CD4-positive, alpha-beta T cell treated with Interleukin-12 subunit alpha and Interleukin-12 subunit beta, for 1 hour (primary cell): ENCODE data around the gene APOBEC3A.
"Not testable (repeated sequence)": the region's sequence is repeated elsewhere in the genome, so short reads cannot be mapped to it uniquely, and the experiment has no call there.

ENCODE experiments used
- DNase-seq: peaks from one replicate; pipeline ENCODE4 v3.0.0-alpha.2; 2020

Gene APOBEC3A

DNA sequence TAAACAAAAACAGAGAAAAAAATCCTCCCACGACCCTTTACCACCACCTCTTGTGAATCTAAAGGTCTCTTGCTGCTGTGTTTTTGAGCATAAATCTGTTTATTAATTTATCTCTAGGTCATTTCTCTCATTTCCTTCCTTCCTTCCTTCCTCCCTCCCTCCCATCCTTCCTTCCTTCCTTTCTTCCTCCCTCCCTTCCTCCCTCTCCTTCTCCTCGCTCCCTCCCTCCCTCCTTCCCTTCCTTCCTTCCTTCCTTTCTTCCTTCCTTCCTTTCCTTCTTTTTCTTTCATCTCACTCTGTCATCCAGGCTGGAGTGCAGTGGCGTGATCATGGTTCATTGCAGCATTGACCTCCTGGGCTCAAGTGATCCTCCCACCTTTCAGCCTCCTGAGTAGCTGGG lies 13.5 kb upstream of the APOBEC3A start:
- DNase-seq = no peak

DNA sequence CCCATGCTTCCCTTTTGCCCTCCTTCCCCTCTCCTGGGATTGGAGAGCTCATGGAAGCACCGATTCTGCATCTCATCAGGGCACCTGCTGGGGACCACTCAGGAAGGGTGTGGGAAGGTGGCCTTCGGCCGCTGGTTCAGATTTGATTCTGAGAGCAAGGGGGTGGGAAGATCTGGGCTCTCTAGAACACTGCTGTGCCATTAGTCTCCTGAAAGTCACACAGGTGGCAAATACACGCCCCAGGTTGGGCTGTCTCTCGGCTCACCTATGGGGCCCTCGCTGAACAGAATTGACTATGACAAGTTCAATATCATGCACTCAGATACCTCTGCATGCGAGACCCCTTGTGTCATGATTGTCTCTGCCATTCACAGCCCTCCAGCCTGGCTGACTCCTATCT lies 12.8 kb upstream of the APOBEC3A start:
- DNase-seq = no peak

DNA sequence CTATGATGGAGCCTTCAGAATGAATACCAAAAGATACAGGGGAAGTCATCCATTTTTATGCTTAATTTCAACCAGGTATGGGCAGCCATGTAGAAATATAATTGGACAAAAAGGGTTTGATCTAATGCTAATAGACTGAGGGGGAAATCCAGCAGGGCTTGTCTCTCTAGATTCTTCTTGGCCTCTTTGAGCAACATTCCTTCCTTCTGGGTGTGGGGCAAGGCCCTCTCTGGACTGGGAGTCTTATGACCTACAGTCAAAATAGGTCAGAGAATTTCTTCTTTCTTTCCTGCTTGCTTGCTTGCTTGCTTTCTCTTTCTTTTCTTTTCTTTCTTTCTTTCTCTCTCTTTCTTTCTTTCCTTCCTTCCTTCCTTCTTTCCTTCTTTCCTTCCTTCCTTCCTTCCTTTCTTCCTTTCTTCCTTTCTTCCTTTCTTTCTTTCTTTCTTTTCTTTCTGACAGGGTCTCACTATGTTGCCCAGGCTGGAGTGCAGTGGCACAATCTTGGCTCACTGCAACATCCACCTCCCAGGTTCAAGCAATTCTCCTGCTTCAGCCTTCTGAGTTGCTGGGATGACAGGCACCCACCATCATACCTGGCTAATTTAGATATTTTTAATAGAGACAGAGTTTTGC lies 11.6 kb upstream of the APOBEC3A start:
- not testable (repeated sequence) for DNase-seq

GRCh38 chr22:38946771-38947170 lies 10.6 kb upstream of the APOBEC3A start:
- DNase-seq = no peak

GRCh38 chr22:38947321-38948140 lies 9.9 kb upstream of the APOBEC3A start:
- DNase-seq = no peak

GRCh38 chr22:38948181-38948940 lies 9.0 kb upstream of the APOBEC3A start:
- no peak for DNase-seq

- DNase-seq = no peak
These were observed 7.5 kb upstream of the APOBEC3A start for GRCh38 chr22:38949889-38950405.

DNA sequence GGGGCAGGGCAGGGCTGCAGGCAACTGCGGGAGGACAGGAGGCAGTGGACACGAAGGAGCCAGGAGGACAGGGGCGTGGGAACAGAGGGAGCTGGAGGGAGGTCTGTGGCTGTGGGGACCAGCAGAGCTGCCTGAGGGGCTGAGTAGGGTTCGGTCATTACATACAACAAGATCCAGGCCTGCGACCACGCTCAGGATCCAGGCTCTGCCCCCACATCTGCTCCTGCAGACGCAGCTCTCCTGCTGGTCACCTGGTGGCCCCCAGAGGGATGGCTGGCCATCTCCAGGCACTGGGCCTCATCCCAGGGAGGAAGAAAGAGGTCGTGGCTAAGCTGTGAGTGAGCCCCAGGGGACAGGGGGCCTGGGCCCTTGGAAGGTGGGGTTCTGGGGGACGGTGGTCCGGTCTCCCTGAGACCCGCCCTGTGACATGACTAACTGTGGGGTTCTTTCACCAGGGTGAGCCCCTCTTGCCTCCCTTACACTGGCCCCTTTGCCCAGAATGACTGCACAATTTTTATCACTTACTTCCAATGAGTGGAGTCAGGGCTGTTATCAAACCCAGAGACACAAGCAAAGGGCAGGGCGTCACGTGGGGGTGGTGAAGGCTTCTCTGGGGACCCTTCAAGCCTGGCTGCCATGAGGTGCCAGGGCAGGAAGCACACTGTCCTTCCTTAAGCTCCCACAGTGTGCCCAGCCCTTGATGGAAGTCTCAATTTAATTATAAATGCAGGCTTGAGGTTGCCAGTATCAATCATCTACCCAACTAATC lies 6.7 kb upstream of the APOBEC3A start:
- DNase-seq = no peak

- no peak for DNase-seq
These were observed 5.7 kb upstream of the APOBEC3A start for GRCh38 chr22:38951734-38952133.

GRCh38 chr22:38952281-38952993 lies 5.0 kb upstream of the APOBEC3A start:
- no peak for DNase-seq

DNA sequence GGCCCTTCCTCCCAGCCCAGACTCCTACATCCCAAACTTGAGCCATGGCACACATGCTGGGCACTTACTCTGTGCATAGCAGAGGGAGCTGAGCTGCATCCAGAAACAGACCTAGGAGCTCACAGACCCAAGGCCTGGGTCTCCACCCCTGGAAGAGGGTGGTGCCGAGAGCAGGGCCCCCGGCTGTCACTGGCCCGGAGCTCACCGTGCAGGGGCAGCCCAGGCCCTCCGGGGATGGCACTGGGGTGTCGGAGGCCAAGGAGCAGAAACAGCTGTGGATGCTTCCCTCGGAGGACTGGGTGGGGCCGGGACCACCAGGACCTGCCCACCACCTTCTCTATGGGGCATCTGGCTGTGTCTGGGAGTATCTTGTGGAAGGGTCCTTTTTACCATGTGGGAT lies 4.3 kb upstream of the APOBEC3A start:
- DNase-seq = no peak

DNA sequence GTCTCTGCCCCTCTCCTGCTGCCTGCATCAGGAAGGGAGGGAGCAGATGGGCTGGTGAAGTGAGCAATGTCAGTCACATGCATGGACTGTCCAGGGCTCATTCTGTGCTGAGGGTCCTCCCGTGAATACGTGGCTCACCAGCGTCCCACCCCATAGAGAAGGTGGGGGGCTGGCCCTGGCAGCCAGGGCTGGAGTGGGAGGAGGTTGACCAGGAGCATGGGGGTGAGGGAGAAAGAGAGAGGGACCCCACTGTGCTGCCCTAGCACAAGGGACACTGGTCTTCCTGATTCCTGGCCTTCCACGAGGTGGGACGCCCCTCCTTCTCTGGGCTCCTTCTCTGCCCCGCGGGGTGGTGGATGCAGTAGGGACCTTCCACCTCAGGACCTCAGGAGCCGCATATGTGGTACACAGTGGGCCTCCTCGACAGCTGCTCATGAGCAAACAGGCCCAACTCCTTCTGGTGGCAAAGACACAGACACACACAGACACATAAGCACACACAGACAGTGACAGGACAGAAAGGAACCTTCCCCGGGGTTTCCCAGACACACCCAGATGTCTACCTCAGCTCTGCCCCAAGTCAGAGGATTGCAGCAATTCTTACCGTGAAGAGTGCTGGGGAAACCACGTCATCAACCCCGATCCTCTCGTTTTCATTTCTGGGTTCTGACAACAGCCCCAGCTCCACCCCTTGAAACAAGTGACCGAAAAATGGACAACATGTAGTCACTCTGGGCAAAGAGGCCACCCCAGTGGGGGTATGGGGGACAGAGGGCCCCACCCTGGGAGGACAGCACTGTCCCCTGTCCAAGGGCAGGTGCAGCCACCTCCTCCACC lies 3.6 kb upstream of the APOBEC3A start:
- DNase-seq = peak; percentile 58

DNA sequence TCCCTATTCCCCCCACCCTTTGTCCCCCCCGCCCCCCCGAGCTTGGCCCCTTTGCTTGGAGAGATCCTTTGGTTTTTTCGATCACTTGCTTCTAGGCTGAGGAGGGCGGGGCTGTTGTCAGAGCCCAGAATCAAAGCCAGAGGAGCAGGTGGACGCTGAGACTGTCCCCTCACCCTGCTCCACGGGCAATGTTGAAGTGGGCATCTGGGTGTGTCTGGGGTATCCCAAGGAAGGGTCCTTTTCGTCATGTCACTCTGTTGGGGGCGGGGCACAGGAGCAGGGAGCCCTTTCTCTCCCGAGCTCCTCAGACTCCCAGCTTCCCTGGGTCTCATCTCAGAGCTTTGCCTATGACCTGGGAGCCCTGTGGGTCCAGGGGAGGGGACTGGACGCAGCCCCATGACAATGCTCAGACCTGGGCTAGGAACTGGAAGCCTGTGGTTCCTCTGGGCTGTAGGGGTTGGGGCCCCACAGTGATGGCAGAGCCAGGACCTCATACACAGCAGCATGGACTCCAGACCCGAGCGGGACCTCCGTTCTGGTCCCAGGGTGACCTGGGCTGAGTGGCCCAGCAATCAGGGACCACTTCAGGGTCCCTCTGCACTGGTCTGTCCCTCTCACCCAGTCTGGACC lies 2.9 kb upstream of the APOBEC3A start:
- no peak for DNase-seq

GRCh38 chr22:38955250-38955905 lies 2.0 kb upstream of the APOBEC3A start:
- DNase-seq = no peak

DNA sequence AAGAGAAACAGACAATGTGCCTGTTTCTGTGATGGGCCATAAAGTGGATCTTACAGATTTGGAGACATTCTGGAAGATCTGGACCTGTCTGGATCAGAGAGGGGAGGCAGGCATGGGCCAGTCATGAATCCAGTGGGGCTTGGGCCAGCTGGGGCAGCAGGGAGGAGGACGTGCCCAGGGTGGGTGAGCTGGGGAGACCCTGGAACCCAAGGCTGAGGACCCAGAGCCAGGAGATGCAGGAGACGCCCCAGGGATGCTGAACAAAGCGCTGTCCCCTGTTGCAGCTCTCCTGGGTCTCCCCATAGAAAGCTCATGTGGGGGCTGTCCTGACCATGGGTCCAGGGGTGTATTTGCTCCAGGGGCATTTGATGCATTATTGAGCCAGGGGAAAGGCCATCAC lies 1.5 kb upstream of the APOBEC3A start:
- no peak for DNase-seq

- DNase-seq = no peak
These were observed 858 bp upstream of the APOBEC3A start for GRCh38 chr22:38956551-38956950.

DNA sequence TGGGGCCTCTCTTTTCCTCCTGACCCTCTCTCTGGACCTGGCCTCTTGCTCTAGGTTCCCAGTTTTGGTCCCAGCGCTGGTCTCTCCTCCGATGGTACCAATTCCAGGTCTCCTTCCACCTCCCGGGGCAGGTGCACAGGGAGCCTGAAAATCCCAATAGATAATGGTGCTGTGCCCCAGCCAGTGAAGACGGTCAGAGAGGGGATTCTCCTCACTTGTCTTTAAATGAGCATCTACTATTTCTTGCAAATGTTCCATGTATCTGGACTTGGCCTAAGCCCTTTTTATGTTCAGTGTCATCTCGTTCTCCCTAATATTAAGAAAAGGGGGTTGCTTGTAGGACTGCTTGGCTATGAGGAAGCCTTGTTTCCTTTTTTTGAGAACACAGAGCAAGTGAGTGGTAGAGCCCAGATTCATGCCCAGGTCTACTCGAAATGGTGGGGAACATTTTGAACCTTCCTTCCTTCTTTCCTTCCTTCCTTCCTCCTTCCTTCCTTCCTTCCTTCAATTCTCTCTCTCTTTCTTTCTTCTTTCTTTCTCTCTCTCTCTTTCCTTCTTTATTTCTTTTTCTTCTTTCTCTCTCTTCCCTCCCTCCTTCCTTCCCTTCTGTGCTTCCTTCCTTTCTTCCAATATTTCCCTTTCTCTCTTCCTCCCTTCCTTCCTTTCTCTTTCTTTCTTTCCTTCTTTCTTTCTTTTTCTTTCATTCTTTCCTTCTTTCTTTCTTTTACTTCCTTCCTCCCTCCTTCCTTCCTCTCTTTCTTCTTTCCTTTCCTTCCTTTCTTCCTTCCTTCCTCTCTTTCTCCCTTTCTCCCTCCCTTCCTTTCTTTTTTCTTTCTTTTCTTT lies 620 bp downstream of the APOBEC3A start:
- DNase-seq = no peak

GRCh38 chr22:38958651-38958943 lies 1.2 kb downstream of the APOBEC3A start:
- not testable (repeated sequence) for DNase-seq

- no peak for DNase-seq
These were observed 2.2 kb downstream of the APOBEC3A start for GRCh38 chr22:38959590-38959989.
